ENCODE measurements around the gene GPA33. TPM values are rescaled to one million over a fixed set of nuclear protein-coding genes. Genes with fewer than 3 reads are reported as not detected.

The GPA33 gene
- total RNA-seq, 2 donors from 2014 or later, result not detected

DNA sequence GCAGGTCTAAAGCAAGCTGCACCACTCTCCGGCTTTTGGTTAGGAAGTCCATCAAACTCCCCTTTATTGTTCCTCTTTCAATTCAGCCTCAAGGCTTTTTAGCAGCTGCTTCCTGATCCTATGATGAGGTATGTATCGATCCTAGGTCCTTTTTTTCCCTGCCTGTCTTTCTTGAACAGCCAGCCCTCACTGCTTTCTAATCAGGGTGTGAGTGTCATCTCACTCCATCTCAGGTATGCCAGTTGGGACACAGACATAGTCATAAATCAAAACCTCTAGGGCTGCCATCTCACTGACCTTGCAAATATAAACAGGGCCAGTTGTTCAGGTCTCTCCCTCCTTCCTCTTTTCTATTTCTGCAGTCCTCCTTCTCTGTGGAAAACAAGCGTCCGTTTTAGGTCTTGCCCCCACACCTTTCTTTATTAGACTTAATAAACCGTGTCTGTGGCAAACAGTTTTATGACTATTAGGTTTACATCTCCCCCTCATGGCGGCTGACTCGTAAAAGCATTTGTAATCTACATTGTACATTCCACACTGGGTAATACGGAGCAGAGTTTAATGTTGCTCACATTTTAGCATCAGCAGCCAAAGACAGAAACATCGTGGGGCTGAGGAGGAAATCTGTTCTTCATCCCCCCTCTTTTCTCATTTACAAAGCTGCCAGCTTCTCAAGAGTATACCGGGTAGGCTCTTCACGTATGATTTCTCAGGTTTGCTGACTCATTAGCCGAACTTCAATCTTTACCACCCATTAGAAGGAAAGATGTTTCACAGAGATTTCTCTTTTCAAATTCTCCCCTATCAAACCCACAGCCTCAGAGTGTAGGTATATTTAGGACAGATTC, 15.3 kb upstream of the GPA33 start:
- no peaks in the 10 kb centered on the region for H3K36me3 ChIP-seq
- DNase-seq (ENCODE audit: low spot score), result no peak
- no peaks in the 10 kb centered on the region for H3K27me3 ChIP-seq (replicated peaks; ENCODE audit: insufficient read depth)
- intact Hi-C loops (cut with DNase I), result no loop called here
- H3K4me3 ChIP-seq, result no peak overlapping the region
- WGBS, result 29% methylated on average over 12 of the region's 12 CpGs
- H3K9me3 ChIP-seq, result no peaks in the 10 kb centered on the region
- H3K27ac ChIP-seq, result no peak overlapping the region
- H3K4me1 ChIP-seq (replicated peaks), result no peaks in the 10 kb centered on the region
- TF ChIP-seq, protein P1, sequence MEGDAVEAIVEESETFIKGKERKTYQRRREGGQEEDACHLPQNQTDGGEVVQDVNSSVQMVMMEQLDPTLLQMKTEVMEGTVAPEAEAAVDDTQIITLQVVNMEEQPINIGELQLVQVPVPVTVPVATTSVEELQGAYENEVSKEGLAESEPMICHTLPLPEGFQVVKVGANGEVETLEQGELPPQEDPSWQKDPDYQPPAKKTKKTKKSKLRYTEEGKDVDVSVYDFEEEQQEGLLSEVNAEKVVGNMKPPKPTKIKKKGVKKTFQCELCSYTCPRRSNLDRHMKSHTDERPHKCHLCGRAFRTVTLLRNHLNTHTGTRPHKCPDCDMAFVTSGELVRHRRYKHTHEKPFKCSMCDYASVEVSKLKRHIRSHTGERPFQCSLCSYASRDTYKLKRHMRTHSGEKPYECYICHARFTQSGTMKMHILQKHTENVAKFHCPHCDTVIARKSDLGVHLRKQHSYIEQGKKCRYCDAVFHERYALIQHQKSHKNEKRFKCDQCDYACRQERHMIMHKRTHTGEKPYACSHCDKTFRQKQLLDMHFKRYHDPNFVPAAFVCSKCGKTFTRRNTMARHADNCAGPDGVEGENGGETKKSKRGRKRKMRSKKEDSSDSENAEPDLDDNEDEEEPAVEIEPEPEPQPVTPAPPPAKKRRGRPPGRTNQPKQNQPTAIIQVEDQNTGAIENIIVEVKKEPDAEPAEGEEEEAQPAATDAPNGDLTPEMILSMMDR (IDR thresholded peaks at IDR 0.05), result no peak
- TF ChIP-seq POLR2AphosphoS5 (IDR thresholded peaks at IDR 0.05) (no peak), POLR2A (IDR thresholded peaks at IDR 0.05) (no peak)

DNA sequence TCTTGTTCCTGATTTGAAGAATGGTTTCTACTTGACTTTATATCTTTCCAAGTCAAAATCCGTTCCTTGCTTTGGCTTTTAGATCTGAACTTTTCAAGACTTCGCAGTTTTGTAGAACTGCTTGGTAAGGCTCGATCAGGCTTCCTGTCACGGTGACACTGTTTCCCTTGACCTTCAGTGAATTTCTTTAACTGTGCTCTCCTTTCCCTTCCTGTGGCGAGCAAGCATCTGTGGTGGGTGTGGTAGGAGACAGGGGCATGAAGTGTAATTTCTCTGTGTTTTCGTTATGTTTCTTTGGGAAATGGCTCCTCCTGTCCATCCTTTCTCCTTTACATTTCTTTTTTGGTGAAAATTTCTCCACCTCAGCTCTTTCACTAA, 14.1 kb upstream of the GPA33 start:
- H3K4me1 ChIP-seq (replicated peaks), result no peaks in the 10 kb centered on the region
- TF ChIP-seq POLR2A (IDR thresholded peaks at IDR 0.05) (no peak), POLR2AphosphoS5 (IDR thresholded peaks at IDR 0.05) (no peak)
- TF ChIP-seq, protein P1 (IDR thresholded peaks at IDR 0.05), result no peak
- intact Hi-C loops (cut with DNase I), result no loop called here
- H3K4me3 ChIP-seq, result no peak overlapping the region
- DNase-seq (ENCODE audit: low spot score), result no peak
- WGBS, result 81% methylated on average over 6 of the region's 6 CpGs
- H3K9me3 ChIP-seq, result no peaks in the 10 kb centered on the region
- H3K27ac ChIP-seq, result no peak overlapping the region
- H3K27me3 ChIP-seq (replicated peaks; ENCODE audit: insufficient read depth), result no peaks in the 10 kb centered on the region
- no peaks in the 10 kb centered on the region for H3K36me3 ChIP-seq

DNA sequence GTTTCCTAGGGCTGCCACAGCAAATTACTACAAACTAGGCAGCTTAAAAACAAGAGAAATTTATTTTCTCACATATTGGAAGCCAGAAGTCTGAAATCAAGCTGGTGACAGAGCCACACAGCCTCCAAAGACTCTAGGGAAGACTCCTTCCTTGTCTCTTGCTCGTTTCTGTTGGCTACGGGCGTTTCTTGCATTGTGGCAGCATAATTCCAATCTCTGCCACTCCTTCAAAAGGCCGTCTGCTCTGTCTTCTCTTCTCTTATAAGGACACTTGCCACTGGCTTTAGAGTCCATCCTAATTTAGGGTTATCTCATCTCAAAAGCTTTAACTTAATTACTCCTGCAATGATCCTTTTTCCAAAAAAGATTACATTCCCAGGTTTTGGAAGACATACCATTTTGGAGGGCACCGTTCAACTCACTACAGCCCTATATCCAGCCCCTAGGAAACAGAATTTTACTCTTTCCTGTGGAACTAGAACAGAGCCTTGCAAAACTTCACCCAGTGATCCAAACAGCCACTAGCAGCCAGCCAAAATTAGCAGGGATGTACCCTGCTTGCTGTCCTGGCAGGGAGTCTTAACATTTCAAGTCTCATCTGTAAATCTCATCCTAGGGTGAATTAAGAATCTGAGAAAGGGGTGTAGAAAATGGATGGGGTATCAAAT, 12.9 kb upstream of the GPA33 start:
- 88% methylated on average over 5 of the region's 5 CpGs for whole genome bisulfite sequencing

DNA sequence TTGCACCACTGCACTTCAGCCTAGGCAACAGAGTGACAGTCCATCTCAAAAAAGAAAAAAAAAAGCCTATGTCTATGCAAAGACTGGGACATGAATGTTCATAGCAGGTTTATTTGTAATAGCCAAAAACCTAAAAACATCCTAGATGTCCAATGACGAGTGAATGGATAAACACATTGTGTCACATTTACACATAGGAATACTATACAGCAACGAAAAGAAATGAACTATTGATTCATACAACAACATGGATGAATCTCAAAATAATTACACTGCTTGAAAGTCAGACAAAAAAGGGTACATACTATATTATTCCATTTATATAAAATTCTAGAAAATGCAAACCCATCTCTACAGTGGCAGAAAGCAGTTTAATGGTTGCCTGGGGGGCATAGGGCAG, 11.6 kb upstream of the GPA33 start:
- H3K4me1 ChIP-seq (replicated peaks), result no peaks in the 10 kb centered on the region
- H3K4me3 ChIP-seq, result no peak overlapping the region
- DNase-seq (ENCODE audit: low spot score), result no peak
- no peaks in the 10 kb centered on the region for H3K36me3 ChIP-seq
- no peaks in the 10 kb centered on the region for H3K27me3 ChIP-seq (replicated peaks; ENCODE audit: insufficient read depth)
- TF ChIP-seq POLR2AphosphoS5 (IDR thresholded peaks at IDR 0.05) (no peak), POLR2A (IDR thresholded peaks at IDR 0.05) (no peak)
- TF ChIP-seq, protein P1 (IDR thresholded peaks at IDR 0.05), result no peak
- no peak overlapping the region for H3K27ac ChIP-seq
- no peaks in the 10 kb centered on the region for H3K9me3 ChIP-seq
- WGBS, result 77% methylated on average over 2 of the region's 2 CpGs
- intact Hi-C loops (cut with DNase I), result no loop called here

More for the DNA sequence above, 12.9 kb upstream of the GPA33 start:
- intact Hi-C loops (cut with DNase I), result no loop called here
- no peaks in the 10 kb centered on the region for H3K9me3 ChIP-seq
- H3K27ac ChIP-seq, result no peak overlapping the region
- TF ChIP-seq POLR2A (IDR thresholded peaks at IDR 0.05) (no peak), POLR2AphosphoS5 (IDR thresholded peaks at IDR 0.05) (no peak)
- TF ChIP-seq, protein P1 (IDR thresholded peaks at IDR 0.05), result no peak
- H3K36me3 ChIP-seq, result no peaks in the 10 kb centered on the region
- H3K4me1 ChIP-seq (replicated peaks), result no peaks in the 10 kb centered on the region
- DNase-seq (ENCODE audit: low spot score), result no peak
- no peak overlapping the region for H3K4me3 ChIP-seq
- no peaks in the 10 kb centered on the region for H3K27me3 ChIP-seq (replicated peaks; ENCODE audit: insufficient read depth)
